A549 treated with RU486 at 1 μM for 4 hours (cell line): ENCODE results near the gene RSPO1. TPM values are rescaled to one million over a fixed set of nuclear protein-coding genes. Genes with fewer than 3 reads are reported as not detected.

ENCODE experiments used
- total RNA-seq: library from RNA; stranded (reverse); fragments of 200-300 nt; extraction: Qiagen RNA extraction; gene quantifications from 5 replicates; pipeline ENCODE4 v1.2.3, GENCODE V29; 2022; ENCODE audit warnings: low read depth

RSPO1 gene
- total RNA-seq, result 0.03 to 0.15 TPM (median 0.09 TPM) in 4 of 5 replicates, not detected in the other

GRCh38 chr1:37634244-37634991 lies at the start of gene RSPO1:
RSPO1 (minus strand) TSS chr1:37634892; CDS start chr1:37629661, 5,231 bp downstream.

GRCh38 chr1:37595440-37596181 lies 39.1 kb downstream of the RSPO1 start, which contains the start of gene GNL2:
GNL2 (minus strand) TSS chr1:37595937; CDS start chr1:37595822, 115 bp downstream.

Other genes starting within 250 kb of the RSPO1 start
- 11.2 to 22.4 TPM (median 18.8 TPM) in 5 replicates for gene ZC3H12A, start 160.3 kb downstream of the RSPO1 start, total RNA-seq
- 34.1 to 41.4 TPM (median 35.7 TPM) in 5 replicates for gene MEAF6, start 120.1 kb downstream of the RSPO1 start, total RNA-seq
- gene SNIP1, start 80.6 kb downstream of the RSPO1 start, total RNA-seq, result 8.0 to 15.3 TPM (median 11.1 TPM) in 5 replicates
- gene DNALI1, start 78.0 kb downstream of the RSPO1 start, total RNA-seq, result 0.06 to 0.12 TPM in 2 of 5 replicates, not detected in the others
- 54.1 to 70.9 TPM (median 61.7 TPM) in 5 replicates for gene GNL2, start 39.0 kb downstream of the RSPO1 start, total RNA-seq
- 46.5 to 51.6 TPM (median 50.2 TPM) in 5 replicates for gene CDCA8, start 57.6 kb upstream of the RSPO1 start, total RNA-seq
- gene EPHA10, start 130.2 kb upstream of the RSPO1 start, total RNA-seq, result 0.44 to 1.2 TPM (median 0.97 TPM) in 5 replicates
- gene MANEAL, start 159.0 kb upstream of the RSPO1 start, total RNA-seq, result 20.5 to 27.2 TPM (median 25.5 TPM) in 5 replicates
- 35.3 to 61.8 TPM (median 57.2 TPM) in 5 replicates for gene C1orf122, start 172.9 kb upstream of the RSPO1 start, total RNA-seq
- gene YRDC, start 173.3 kb upstream of the RSPO1 start, total RNA-seq, result 11.9 to 22.3 TPM (median 20.5 TPM) in 5 replicates
- gene MTF1, start 224.7 kb upstream of the RSPO1 start, total RNA-seq, result 3.9 to 5.1 TPM (median 4.2 TPM) in 5 replicates